Osteocyte (in vitro differentiated cells): ENCODE measurements around the gene MYO10. TPM values are rescaled to one million over a fixed set of nuclear protein-coding genes. Genes with fewer than 3 reads are reported as not detected.

ENCODE experiments used
- DNase-seq: peaks from one replicate; pipeline ENCODE4 v3.0.0; 2021; ENCODE audit warnings: mixed read lengths; ENCODE audit not compliant: unreplicated experiment; ENCODE audit errors: extremely low spot score
- H3K27ac Mint-ChIP-seq: one replicate; pipeline ENCODE4 v1.8.0; 2021; ENCODE audit warnings: mild to moderate bottlenecking, mixed read lengths; ENCODE audit not compliant: unreplicated experiment
- H3K27me3 Mint-ChIP-seq: one replicate; pipeline ENCODE4 v1.8.0; 2021; ENCODE audit warnings: mixed read lengths; ENCODE audit not compliant: unreplicated experiment
- H3K36me3 Mint-ChIP-seq: one replicate; pipeline ENCODE4 v1.8.0; 2021; ENCODE audit warnings: mixed read lengths; ENCODE audit not compliant: unreplicated experiment
- H3K4me1 Mint-ChIP-seq: one replicate; pipeline ENCODE4 v1.8.0; 2021; ENCODE audit warnings: mixed read lengths; ENCODE audit not compliant: unreplicated experiment
- H3K4me3 Mint-ChIP-seq: one replicate; pipeline ENCODE4 v1.8.0; 2021; ENCODE audit warnings: mild to moderate bottlenecking, moderate library complexity, mixed read lengths; ENCODE audit not compliant: unreplicated experiment
- H3K9me3 Mint-ChIP-seq: one replicate; pipeline ENCODE4 v1.8.0; 2021; ENCODE audit warnings: mixed read lengths; ENCODE audit not compliant: unreplicated experiment
- total RNA-seq: library from RNA; stranded (reverse); gene quantifications from 2 replicates; pipeline ENCODE4 v1.2.1, GENCODE V29; 2021
- TF ChIP-seq, protein P1 (sequence below): fragments of 200-600 bp; sonication (generic); IDR thresholded peaks from 2 replicates; pipeline ENCODE4 v1.5.0; 2021; ENCODE audit warnings: antibody characterized with exemption, mild to moderate bottlenecking, moderate library complexity

The MYO10 gene
- total RNA-seq, 1 donor from 2014 or later = 87.8 TPM

DNA sequence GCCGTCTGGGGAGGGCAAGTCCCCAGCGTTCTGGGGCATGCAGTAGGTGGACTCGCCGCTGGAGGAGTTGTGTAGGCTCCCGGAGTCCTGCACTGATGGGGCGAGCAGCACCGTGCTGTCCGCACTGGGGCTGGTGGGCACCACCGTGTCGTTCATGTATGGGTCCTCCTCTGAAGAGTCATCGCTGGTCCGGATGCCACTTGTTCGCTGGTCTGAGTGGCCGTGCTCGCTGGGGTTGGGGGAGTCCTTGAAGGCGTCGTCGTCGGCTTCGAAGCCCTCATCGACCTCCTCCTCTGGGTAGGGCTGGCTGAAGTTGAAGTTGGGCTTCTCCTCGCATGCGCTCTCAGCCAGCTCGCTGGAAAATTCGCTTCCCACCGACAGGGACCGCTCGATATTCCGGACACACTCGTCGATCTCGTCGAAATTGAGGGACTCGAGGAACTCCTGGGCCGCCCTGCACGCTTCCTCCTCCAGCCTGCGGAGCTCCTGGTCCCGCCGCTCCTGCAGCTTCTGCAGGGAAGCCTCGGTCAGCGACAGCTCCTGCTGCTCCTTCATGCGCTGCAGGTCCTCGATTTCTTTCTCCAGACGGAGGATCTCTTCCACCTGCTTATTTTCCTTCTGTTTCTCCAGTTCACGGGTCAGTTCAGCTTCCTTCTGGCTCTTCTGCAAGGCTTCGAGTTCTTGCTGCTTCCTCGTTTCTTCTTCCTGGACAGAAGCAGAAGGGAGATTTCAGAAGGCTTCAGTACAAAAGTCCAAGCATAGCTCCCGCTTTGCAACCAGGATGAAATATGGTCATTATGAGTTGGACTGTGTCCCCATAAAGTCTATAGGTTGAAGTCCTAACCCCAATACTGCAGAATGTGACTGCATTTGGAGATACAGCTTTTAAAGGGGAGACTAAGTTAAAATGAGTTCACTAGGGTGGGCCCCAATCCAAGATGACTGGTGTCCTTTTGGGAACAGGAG lies 234.7 kb downstream of the MYO10 start:
- TF ChIP-seq, protein P1, sequence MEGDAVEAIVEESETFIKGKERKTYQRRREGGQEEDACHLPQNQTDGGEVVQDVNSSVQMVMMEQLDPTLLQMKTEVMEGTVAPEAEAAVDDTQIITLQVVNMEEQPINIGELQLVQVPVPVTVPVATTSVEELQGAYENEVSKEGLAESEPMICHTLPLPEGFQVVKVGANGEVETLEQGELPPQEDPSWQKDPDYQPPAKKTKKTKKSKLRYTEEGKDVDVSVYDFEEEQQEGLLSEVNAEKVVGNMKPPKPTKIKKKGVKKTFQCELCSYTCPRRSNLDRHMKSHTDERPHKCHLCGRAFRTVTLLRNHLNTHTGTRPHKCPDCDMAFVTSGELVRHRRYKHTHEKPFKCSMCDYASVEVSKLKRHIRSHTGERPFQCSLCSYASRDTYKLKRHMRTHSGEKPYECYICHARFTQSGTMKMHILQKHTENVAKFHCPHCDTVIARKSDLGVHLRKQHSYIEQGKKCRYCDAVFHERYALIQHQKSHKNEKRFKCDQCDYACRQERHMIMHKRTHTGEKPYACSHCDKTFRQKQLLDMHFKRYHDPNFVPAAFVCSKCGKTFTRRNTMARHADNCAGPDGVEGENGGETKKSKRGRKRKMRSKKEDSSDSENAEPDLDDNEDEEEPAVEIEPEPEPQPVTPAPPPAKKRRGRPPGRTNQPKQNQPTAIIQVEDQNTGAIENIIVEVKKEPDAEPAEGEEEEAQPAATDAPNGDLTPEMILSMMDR = no peak
- H3K27me3 Mint-ChIP-seq = no peaks in the 10 kb centered on the region
- H3K9me3 Mint-ChIP-seq = no peaks in the 10 kb centered on the region
- no peak overlapping the region for H3K27ac Mint-ChIP-seq
- H3K4me3 Mint-ChIP-seq = no peak overlapping the region
- DNase-seq = no peak
- H3K36me3 Mint-ChIP-seq = peaks cover 64% of the 10 kb centered on the region
- no peaks in the 10 kb centered on the region for H3K4me1 Mint-ChIP-seq

DNA sequence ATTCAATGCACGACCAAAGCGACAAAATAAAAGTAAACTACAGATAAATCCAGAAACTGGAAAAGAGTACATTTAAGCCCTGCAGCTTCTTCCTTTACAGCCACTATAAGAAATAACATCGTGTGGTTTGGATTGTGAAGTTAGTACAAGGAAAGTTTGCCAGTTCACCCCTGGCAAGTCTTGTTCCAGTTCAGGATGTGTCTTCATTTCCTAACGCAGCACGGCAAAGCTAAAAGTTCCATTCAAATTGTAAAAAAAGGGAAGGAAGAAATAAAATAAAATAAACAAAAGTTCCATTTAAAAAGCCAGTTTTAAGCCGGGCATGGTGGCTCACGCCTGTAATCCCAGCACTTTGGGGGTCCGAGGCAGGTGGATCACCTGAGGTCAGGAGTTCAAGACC lies 236.0 kb downstream of the MYO10 start:
- DNase-seq = no peak
- Mint-ChIP-seq H3K4me1 (peaks cover 6% of the 10 kb centered on the region), H3K36me3 (peaks cover 62% of the 10 kb centered on the region), H3K27ac (no peak overlapping the region), H3K4me3 (no peak overlapping the region), H3K27me3 (no peaks in the 10 kb centered on the region), H3K9me3 (no peaks in the 10 kb centered on the region)
- TF ChIP-seq, protein P1 = no peak

DNA sequence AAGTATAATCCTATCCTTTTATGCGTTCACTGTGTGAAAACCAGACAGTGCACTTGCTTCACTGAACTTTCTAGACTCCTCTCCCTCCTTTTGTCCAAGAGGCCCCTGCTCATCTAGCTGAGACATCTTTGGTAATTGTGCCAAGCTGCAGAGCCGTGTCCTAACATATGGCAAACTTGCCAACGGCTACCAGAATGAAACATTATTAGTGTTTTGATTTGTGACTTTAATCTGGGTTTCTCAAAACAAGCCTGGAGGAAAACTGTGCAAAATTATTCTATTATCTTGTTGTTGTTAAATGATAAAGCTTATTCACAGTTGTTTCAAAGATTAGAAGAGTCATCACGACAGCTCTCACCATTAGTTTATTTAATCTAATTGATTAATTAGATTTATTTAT lies 240.3 kb downstream of the MYO10 start:
- TF ChIP-seq, protein P1 = no peak
- Mint-ChIP-seq H3K27me3 (no peaks in the 10 kb centered on the region), H3K36me3 (peaks cover 49% of the 10 kb centered on the region), H3K4me3 (no peak overlapping the region), H3K9me3 (no peaks in the 10 kb centered on the region), H3K4me1 (peaks cover 6% of the 10 kb centered on the region), H3K27ac (peak overlapping the region; percentile 58)
- DNase-seq = no peak

DNA sequence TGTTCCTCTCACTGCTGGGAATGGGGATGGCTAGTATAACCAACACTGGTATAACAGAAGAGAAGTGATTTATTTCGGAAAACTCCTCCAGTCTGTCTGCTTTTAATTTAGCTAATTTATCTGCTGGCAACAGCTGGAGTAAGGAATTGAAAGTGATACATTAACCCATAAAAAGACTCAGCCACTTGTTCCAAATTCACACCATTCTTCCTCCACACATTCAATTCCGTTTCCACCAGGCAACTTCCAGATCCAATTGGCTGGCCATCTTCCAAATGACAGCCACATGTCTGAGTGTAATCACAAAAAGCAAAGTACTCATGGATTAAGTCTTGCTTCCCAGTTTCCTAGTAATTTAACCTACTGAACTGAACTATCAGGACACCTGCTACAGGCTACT lies 242.2 kb downstream of the MYO10 start:
- H3K36me3 Mint-ChIP-seq = peaks cover 48% of the 10 kb centered on the region
- TF ChIP-seq, protein P1 = no peak
- H3K4me3 Mint-ChIP-seq = no peak overlapping the region
- no peaks in the 10 kb centered on the region for H3K9me3 Mint-ChIP-seq
- H3K4me1 Mint-ChIP-seq = peaks cover 6% of the 10 kb centered on the region
- DNase-seq = no peak
- H3K27me3 Mint-ChIP-seq = no peaks in the 10 kb centered on the region
- H3K27ac Mint-ChIP-seq = no peak overlapping the region

DNA sequence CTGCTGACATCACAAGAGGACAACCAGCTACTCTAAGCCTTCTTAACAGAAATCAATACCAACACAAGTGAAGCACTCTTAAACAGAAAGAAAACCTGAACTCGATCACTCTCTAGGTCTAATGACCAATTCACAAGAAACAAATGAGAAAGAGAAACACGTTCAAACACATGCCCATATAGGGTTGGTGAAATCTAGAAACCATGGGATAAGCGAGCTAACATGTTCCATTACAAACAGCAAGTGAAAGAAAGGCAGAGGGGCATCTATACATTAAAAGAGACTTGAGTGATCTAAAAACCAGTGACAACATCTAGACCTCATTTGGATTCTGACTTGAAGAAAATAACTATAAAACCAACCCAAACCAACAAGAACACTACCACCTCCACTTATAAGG lies 244.4 kb downstream of the MYO10 start:
- TF ChIP-seq, protein P1 = no peak
- peaks cover 55% of the 10 kb centered on the region for H3K36me3 Mint-ChIP-seq
- no peaks in the 10 kb centered on the region for H3K9me3 Mint-ChIP-seq
- H3K4me1 Mint-ChIP-seq = peaks cover 6% of the 10 kb centered on the region
- no peak overlapping the region for H3K4me3 Mint-ChIP-seq
- H3K27ac Mint-ChIP-seq = no peak overlapping the region
- DNase-seq = no peak
- no peaks in the 10 kb centered on the region for H3K27me3 Mint-ChIP-seq
